Jurkat, Clone E6-1 (cell line): Measurements from ENCODE around the gene SRP68.

ENCODE experiments used
- DNase-seq: peaks from one replicate; pipeline ENCODE4 v3.0.0-alpha.2; 2011; ENCODE audit warnings: low read depth, low spot score
- H3K4me3 ChIP-seq: 2 replicates; pipeline ENCODE4 v1.5.1; 2011; ENCODE audit warnings: mild to moderate bottlenecking, low read length, control low read depth, moderate library complexity

SRP68 gene

GRCh38 chr17:76026714-76027158, 45.6 kb downstream of the SRP68 start:
- H3K4me3 ChIP-seq = no peak overlapping the region
- no peak for DNase-seq

DNA sequence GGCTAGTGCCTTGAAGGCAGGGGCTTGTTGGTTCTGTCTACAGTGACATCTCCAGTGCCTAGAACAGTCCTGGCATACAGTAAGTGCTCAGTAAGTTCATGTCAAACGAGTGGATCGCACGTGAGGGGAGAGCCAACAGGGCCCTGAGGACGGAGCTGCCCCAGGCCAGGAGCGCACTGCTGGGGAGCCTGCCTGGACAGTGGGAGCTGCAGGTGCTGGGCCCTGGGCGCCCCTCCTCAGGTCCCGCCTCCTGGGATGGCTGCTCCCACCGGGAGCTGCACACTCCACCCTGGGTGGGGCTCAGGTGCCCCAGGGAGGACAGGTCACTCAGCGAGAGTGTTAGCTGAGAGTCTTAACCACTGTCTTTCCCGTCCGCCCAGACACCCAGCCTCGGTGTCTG, 47.0 kb downstream of the SRP68 start:
- DNase-seq = no peak
- no peak overlapping the region for H3K4me3 ChIP-seq

- no peak for DNase-seq
- H3K4me3 ChIP-seq = no peak overlapping the region
Observed at GRCh38 chr17:76024353-76024752, 48.0 kb downstream of the SRP68 start.

DNA sequence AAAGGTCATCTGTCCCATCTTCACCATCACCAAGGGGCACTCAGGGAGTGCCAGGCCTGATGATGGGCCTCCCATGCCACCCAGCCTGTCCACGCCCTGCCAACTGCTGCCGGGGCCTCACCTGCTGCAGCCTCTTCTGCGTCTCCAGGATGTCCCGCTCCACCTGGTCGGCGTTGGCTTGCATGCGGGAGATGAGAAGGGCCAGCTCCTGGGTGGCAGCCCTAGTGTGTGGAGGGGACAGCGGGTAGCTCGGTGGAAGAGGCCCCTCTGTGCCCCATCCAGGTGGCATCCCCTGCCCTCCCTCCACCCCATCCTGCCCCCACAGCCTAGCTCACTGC, 48.4 kb downstream of the SRP68 start:
- H3K4me3 ChIP-seq = no peak overlapping the region

GRCh38 chr17:76022973-76023899, 49.1 kb downstream of the SRP68 start:
- DNase-seq = no peak
- H3K4me3 ChIP-seq = no peak overlapping the region

More for the DNA sequence above, 48.4 kb downstream of the SRP68 start:
- no peak for DNase-seq

GRCh38 chr17:76022285-76022684, 50.0 kb downstream of the SRP68 start:
- no peak overlapping the region for H3K4me3 ChIP-seq
- no peak for DNase-seq

DNA sequence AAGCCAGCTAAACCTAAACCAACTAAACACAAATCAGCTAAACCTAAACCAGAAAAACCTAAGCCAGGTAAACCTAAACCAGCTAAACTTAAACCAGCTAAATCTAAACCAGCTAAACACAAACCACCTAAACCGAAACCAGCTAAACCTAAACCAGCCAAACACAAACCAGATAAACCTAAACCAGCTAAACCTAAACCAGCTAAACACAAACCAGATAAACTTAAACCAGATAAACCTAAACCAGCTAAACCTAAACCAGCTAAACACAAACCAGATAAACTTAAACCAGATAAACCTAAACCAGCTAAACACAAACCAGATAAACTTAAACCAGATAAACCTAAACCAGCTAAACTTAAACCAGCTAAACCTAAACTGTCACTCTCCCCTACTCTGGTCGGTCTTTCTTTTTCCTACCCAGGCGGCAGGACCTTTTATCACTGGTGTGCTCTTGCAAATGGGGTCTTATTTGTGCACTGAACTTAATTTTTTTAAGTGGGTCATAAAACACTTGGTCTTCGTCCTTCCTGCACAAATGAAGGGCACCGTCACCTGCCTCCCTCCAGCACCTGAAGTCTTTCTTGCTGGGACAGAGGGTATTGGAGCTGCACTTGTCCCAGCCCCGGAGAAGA, 52.4 kb downstream of the SRP68 start:
- DNase-seq = no peak
- H3K4me3 ChIP-seq = no peak overlapping the region

- DNase-seq = no peak
- no peak overlapping the region for H3K4me3 ChIP-seq
Observed at GRCh38 chr17:76018801-76019200, 53.5 kb downstream of the SRP68 start.

DNA sequence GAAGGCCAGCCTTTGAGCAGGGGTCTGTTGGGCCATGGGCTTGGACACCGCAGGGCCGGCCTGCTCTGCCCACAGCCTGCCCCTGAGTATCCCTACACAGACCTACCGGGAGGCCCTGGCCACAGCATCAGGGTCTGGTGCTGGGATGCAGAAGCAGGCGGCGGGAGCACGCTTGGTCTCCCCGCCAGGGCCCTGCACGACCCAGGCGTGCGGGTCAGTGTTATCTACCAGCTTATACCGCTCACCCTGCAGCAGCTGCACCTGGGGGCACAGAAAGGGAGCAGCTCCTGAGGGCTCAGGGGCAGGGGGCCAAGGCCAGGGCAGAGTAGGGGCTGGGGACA, 54.0 kb downstream of the SRP68 start:
- H3K4me3 ChIP-seq = no peak overlapping the region
- DNase-seq = no peak

- DNase-seq = no peak
- H3K4me3 ChIP-seq = no peak overlapping the region
Observed at GRCh38 chr17:76017481-76018339, 54.6 kb downstream of the SRP68 start.

GRCh38 chr17:76014925-76015261, 57.4 kb downstream of the SRP68 start:
- DNase-seq = no peak

DNA sequence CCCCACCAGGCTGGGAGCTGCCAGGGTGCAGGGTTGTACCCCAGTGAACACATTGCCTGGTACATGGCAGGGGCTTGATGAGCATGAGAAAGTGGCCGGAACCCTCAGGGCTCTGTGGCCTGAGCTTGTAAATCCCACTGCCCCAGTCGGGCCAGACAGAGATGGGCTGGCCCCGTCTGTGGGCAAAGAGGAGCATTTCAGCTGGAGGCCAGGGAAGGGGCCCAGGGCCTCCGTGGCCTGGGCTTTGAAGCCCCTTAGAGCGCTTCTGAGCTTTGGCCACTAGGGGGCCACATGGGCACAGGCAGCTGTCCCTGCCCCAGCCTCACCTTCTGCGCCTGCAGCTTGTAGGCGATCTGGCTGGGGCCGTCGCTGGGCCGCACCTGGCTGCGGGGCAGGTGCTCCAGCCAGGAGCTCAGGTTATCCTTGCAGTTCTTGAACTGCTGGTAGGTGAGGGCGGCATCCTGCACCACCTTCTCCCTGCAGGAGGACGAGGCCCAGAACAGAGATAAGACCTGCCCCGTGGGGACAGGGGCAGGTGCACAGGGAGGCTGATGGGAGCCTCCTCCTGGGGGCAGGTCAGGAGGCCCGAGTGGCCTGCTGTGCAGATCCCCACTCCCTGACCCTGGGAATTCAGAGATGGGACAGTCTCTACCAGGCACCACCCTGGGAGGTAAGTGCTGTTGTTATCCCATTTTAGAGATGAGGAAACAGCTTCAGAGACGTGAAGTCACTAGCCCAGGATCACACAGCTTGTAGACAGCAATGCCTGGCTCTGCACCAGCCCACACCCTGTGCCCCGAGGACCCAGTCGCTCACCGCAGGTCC, 58.0 kb downstream of the SRP68 start:
- H3K4me3 ChIP-seq = no peak overlapping the region
- peak; percentile 70 for DNase-seq

More at GRCh38 chr17:76014925-76015261, 57.4 kb downstream of the SRP68 start:
- H3K4me3 ChIP-seq = no peak overlapping the region

- DNase-seq = no peak
- H3K4me3 ChIP-seq = no peak overlapping the region
Observed at GRCh38 chr17:76013377-76013932, 58.9 kb downstream of the SRP68 start.

- H3K4me3 ChIP-seq = no peak overlapping the region
- no peak for DNase-seq
Observed at GRCh38 chr17:76011951-76012350, 60.4 kb downstream of the SRP68 start.

DNA sequence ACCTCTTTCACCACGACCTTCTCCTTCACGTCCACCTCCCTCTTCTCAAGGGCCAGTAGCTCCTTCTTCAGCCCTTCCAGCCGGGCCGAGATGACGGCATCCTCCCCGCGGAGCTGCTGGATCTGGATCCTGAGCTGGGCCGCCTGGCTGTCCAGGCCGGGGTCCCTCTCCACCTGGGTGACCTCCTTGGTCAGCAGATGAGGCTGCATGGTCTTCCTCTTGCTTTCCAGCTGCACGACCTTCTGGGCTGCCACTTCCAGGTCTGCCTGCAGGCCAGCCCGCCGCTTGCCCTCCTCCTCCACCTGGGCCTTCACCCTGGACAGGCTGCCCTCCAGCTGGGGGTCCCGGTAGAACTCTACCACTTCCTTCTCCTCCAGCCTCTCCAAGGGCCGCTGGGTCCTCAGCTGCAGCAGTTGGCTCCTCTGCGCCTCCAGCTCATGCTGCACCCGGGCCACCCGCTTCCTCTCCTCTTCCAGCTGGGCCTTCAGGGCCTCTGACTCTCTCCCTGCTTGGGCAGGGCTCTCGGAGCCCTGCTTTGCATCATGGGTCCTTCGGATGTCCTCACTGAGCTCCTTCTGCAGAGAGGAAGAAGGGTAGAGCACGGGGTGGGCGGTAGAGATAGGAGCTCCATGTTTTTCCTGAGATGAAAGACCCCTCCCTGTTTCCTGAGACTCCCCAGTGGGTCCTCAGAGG, 62.2 kb downstream of the SRP68 start:
- no peak for DNase-seq
- H3K4me3 ChIP-seq = no peak overlapping the region

DNA sequence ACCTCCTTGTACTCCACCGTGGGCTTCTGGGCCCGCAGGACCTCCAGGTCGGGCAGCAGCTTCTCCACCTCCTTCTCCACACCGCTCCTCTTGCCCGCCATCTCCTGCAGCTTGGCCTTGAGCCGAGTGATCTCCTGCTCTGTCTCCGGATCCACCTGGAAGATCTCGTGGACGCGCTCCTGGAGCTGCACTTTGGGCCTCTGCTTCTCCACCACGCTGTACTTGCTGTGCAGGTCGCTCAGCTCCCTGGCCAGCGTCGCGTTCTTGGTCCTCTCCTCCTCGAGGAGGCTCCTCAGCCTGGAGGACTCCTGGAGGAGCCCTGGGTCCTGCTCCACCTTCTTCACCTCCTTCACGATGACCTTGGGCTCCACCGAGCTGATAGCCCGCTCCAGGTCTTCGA, 62.9 kb downstream of the SRP68 start:
- H3K4me3 ChIP-seq = no peak overlapping the region
- no peak for DNase-seq

DNA sequence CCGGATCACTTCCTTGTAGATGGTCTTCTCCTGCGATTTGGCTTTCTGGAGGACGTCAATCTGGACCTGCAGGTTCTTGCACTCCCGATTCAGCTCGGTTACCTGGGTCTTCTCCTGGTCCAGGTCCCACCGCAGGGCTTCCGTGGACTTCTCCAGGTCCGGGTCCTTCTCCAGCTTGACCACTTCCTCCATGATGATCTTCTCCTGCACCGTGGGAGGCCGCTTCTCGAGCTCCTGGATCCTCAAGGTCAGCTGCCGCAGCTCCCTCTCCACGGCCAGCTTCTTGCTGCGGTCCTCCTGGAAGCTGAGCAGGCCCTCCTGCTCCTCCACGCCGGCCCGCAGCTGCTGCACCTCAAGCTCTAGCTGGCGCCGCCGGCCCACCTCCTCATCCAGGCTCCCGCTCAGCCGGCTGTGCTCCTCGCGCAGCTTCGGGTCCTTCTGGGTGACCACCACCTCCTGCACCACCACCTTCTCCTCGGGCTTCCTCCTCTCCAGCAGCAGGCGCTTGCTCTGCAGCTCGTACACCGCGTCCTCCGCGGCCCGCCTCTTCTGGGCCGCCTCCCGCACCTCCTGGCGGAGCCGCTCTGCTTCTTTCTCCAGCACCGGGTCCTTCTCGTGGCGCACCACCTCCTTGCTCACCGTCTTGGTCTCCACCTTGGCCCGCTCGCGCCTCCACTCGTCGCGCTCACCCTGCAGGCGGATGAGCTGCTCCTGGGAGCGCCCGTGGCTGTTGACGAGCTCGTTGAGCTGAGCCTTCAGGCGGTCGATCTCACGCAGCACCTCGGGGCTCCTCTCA, 63.5 kb downstream of the SRP68 start:
- H3K4me3 ChIP-seq = no peak overlapping the region
- no peak for DNase-seq

DNA sequence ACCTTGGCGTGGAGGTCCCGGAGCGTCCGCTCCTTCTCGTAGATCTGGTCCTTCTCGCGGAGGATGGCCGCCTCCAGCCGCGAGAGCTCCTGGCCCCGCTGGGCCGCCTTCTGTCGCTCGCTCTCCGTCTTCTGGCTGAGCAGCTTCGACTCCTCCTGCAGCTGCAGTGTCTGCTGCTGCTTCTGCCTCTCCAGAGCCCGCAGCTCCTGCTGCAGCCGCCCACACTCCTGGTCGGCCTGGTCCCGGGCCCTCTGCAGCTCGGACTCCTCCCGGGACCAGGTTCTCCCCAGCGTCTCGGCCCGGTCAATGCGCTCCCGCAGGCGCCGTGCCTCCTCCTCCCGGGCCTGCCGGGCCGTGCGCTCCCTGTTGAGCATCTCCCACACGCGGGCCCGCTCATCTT, 64.1 kb downstream of the SRP68 start:
- H3K4me3 ChIP-seq = no peak overlapping the region
- DNase-seq = no peak
